Endodermal cell (in vitro differentiated cells): ENCODE data around the gene HTR1B. TPM values are rescaled to one million over a fixed set of nuclear protein-coding genes. Genes with fewer than 3 reads are reported as not detected.

Source experiments
- DNase-seq: peaks from one replicate; pipeline ENCODE4 v3.0.0-alpha.2; 2017
- H3K27ac ChIP-seq: 2 replicates; pipeline ENCODE4 v1.5.1; 2013; ENCODE audit warnings: mild to moderate bottlenecking, low read depth, low read length, moderate library complexity
- H3K27me3 ChIP-seq: 2 replicates; pipeline ENCODE4 v1.6.1; 2013; ENCODE audit warnings: mild to moderate bottlenecking, low read length, moderate library complexity; ENCODE audit not compliant: insufficient read depth, control insufficient read depth, poor library complexity, severe bottlenecking
- H3K36me3 ChIP-seq: 2 replicates; pipeline ENCODE4 v1.7.0; 2013; ENCODE audit warnings: mild to moderate bottlenecking, low read length, moderate library complexity; ENCODE audit not compliant: control insufficient read depth, insufficient read depth
- H3K4me1 ChIP-seq: one replicate; pipeline ENCODE4 v1.7.0; 2013; ENCODE audit warnings: low read length; ENCODE audit not compliant: control insufficient read depth, insufficient read depth
- H3K4me3 ChIP-seq: 2 replicates; pipeline ENCODE4 v1.5.1; 2013; ENCODE audit warnings: mild to moderate bottlenecking, low read length, moderate library complexity
- H3K9ac ChIP-seq: 2 replicates; pipeline ENCODE4 v1.6.1; 2013; ENCODE audit warnings: mild to moderate bottlenecking, low read length, moderate library complexity; ENCODE audit not compliant: poor library complexity, severe bottlenecking; ENCODE audit errors: extremely low read depth
- H3K9me3 ChIP-seq: 2 replicates; pipeline ENCODE4 v1.6.1; 2013; ENCODE audit warnings: mild to moderate bottlenecking, low read length, moderate library complexity; ENCODE audit not compliant: control insufficient read depth
- H3K27ac Mint-ChIP-seq: 2 replicates; pipeline ENCODE4 v1.8.0; 2020; ENCODE audit warnings: mixed read lengths
- H3K27me3 Mint-ChIP-seq: 2 replicates; pipeline ENCODE4 v1.8.0; 2021; ENCODE audit warnings: mild to moderate bottlenecking, mixed read lengths; ENCODE audit not compliant: insufficient read depth
- H3K36me3 Mint-ChIP-seq: 2 replicates; pipeline ENCODE4 v1.8.0; 2020; ENCODE audit warnings: low read depth, mixed read lengths
- H3K4me1 Mint-ChIP-seq: 2 replicates; pipeline ENCODE4 v1.8.0; 2020; ENCODE audit warnings: mixed read lengths
- H3K4me3 Mint-ChIP-seq: 2 replicates; pipeline ENCODE4 v1.8.0; 2020; ENCODE audit warnings: mild to moderate bottlenecking, moderate library complexity, mixed read lengths
- H3K9me3 Mint-ChIP-seq: 2 replicates; pipeline ENCODE4 v1.8.0; 2020; ENCODE audit warnings: mild to moderate bottlenecking, mixed read lengths
- CTCF ChIP-seq: fragments of 200-600 bp; sonication (generic); conservative IDR thresholded peaks from 2 replicates; pipeline ENCODE4 v1.5.0; 2021; ENCODE audit warnings: antibody characterized with exemption, mild to moderate bottlenecking
- WGBS, 2 experiments: methylation state at CpG; one replicate each; pipeline versions ENCODE4 v1.1.5 to v1.1.7; 2013; ENCODE audit warnings: missing lambda C conversion rate in 2 of 2, mixed read lengths in 1 of 2; ENCODE audit not compliant: insufficient coverage in 1 of 2, insufficient read length in 1 of 2; 5-methylcytosine and 5-hydroxymethylcytosine counted together
- total RNA-seq, 2 donors: library from RNA; stranded (reverse); fragmentation: NEBNext Ultra II Directional in 1 of 2; extraction: Animal tissue kit (Norgen Biotek cat#: 25700) in 1 of 2; gene quantifications; 2 replicates in 1 of 2; 3 replicates in 1 of 2; pipeline ENCODE4 v1.2.1, GENCODE V29; 2021

HTR1B gene
- total RNA-seq, 2 donors from 2014 or later, result 2.9 to 3.9 TPM

- WGBS, 2 experiments, result 75 to 94% methylated on average over 1 to 3 of the region's 3 CpGs
Observed at GRCh38 chr6:77448546-77448945, 14.7 kb downstream of the HTR1B start.

GRCh38 chr6:77447254-77447653 lies 16.0 kb downstream of the HTR1B start:
- H3K27ac ChIP-seq, result no peak overlapping the region
- H3K9me3 Mint-ChIP-seq, result no peaks in the 10 kb centered on the region
- WGBS, 2 experiments, result 57 to 75% methylated on average over 1 of the region's 1 CpG
- H3K9me3 ChIP-seq, result peaks cover 4% of the 10 kb centered on the region
- H3K4me1 ChIP-seq, result no peaks in the 10 kb centered on the region
- H3K36me3 ChIP-seq, result no peaks in the 10 kb centered on the region
- no peaks in the 10 kb centered on the region for H3K36me3 Mint-ChIP-seq
- TF ChIP-seq CTCF, result no peak
- no peak overlapping the region for H3K27ac Mint-ChIP-seq
- H3K27me3 Mint-ChIP-seq, result no peaks in the 10 kb centered on the region
- H3K4me1 Mint-ChIP-seq, result peaks cover 3% of the 10 kb centered on the region
- DNase-seq, result no peak
- H3K27me3 ChIP-seq, result no peaks in the 10 kb centered on the region
- H3K4me3 Mint-ChIP-seq, result no peak overlapping the region
- no peak overlapping the region for H3K4me3 ChIP-seq
- no peak overlapping the region for H3K9ac ChIP-seq

More at GRCh38 chr6:77448546-77448945, 14.7 kb downstream of the HTR1B start:
- TF ChIP-seq CTCF, result no peak
- H3K4me1 ChIP-seq, result no peaks in the 10 kb centered on the region
- H3K27me3 Mint-ChIP-seq, result no peaks in the 10 kb centered on the region
- no peaks in the 10 kb centered on the region for H3K27me3 ChIP-seq
- H3K4me1 Mint-ChIP-seq, result peaks cover 5% of the 10 kb centered on the region
- no peaks in the 10 kb centered on the region for H3K36me3 ChIP-seq
- H3K27ac Mint-ChIP-seq, result no peak overlapping the region
- H3K27ac ChIP-seq, result no peak overlapping the region
- H3K4me3 Mint-ChIP-seq, result no peak overlapping the region
- no peaks in the 10 kb centered on the region for H3K9me3 Mint-ChIP-seq
- no peaks in the 10 kb centered on the region for H3K36me3 Mint-ChIP-seq
- no peak overlapping the region for H3K9ac ChIP-seq
- H3K9me3 ChIP-seq, result peaks cover 4% of the 10 kb centered on the region
- H3K4me3 ChIP-seq, result no peak overlapping the region
- no peak for DNase-seq

- H3K27me3 Mint-ChIP-seq, result no peaks in the 10 kb centered on the region
- 100% methylated on average over 1 of the region's 1 CpG; no CpG with 5 or more reads in 1 of the 2 experiments for WGBS, 2 experiments
Observed at GRCh38 chr6:77446249-77446648, 17.0 kb downstream of the HTR1B start.

More at GRCh38 chr6:77446249-77446648, 17.0 kb downstream of the HTR1B start:
- H3K4me3 Mint-ChIP-seq, result no peak overlapping the region
- no peaks in the 10 kb centered on the region for H3K9me3 Mint-ChIP-seq
- DNase-seq, result no peak
- Histone ChIP-seq H3K9ac (no peak overlapping the region), H3K4me1 (no peaks in the 10 kb centered on the region), H3K9me3 (peaks cover 4% of the 10 kb centered on the region), H3K4me3 (no peak overlapping the region), H3K27ac (no peak overlapping the region), H3K36me3 (no peaks in the 10 kb centered on the region), H3K27me3 (no peaks in the 10 kb centered on the region)
- TF ChIP-seq CTCF, result no peak
- H3K4me1 Mint-ChIP-seq, result peaks cover 3% of the 10 kb centered on the region
- no peaks in the 10 kb centered on the region for H3K36me3 Mint-ChIP-seq
- H3K27ac Mint-ChIP-seq, result no peak overlapping the region
